GM19463 (cell line): Measurements from ENCODE around the gene NR4A1.

Source experiments
- ATAC-seq: cut with Tn5 transposase; IDR thresholded peaks from one replicate; pipeline ENCODE4 v1.9.1; 2021; ENCODE audit warnings: mild to moderate bottlenecking, moderate library complexity; ENCODE audit not compliant: unreplicated experiment

NR4A1 gene

DNA sequence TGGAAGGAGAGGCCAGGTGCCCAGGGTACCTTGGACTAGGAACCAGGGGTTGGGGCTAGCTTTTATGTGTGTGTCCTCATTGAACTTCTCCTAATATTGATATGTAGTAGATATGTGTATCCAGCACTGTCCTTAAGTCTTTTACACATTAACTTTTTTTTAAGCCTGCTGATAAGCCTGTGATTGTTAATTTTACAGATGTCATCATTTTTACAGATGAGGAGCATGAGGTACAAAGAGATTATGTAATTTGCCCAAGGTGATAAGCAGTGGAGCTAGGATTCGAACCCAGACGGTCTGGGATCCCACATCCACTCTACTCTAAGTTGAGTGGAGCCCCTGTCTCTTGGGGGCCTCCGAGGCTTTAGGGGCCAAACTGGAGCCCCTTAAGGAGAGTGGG, 10.2 kb upstream of the NR4A1 start:
- ATAC-seq: no peak

DNA sequence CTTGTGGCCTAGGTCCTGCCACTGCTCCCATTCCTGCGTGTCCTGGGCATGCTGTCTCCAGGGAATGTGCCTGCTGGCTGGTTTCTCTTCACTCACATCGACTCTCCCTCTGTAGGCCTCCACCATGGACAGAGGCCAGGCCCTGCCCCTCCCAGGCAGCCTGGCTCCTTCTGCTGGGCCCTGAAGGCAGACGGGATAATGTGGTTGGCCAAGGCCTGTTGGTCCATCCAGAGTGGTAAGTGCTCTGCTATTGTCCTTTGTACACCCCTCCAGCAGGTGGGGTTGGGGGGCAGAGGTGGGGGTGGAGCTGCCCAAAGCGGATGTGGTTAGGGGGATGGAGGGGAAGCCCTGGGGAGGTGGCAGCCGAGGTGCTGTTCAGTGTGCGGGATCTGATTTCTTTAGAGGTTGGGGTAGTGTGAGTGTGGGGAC, 9.5 kb upstream of the NR4A1 start:
- ATAC-seq: no peak

DNA sequence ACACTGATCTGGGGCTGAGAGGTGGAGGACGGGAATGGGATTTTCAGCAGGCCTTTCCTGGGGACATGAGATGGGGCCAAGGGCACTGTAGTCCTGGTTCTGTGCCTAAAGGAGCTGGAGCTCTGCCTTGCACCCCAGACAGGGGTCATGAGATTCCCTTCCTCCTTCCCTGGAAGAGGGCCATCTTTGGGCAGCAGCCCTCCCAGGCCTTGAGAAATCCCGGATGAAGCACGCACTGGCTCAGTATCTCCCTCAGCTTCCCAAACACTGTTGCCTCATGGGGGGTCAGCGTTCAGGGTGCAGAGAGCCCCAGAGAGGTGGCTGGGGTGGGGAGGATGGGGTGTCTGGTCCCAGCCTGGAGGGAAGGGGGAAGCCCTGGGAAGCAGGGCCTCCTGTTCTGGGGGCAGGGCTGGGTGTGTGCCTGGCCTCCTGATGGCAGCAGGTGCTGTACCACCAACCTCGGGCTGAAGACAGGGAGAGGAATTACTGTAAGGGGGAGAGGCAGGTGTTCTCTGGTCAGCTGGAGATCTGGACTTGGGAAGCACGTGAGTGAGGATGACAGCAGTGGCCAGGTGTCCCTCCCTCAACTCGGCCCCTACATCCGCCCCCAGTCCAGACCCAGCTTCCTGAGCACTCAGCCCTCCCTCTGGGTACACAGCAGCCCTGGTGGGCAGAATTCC, 8.4 kb upstream of the NR4A1 start:
- ATAC-seq: no peak

DNA sequence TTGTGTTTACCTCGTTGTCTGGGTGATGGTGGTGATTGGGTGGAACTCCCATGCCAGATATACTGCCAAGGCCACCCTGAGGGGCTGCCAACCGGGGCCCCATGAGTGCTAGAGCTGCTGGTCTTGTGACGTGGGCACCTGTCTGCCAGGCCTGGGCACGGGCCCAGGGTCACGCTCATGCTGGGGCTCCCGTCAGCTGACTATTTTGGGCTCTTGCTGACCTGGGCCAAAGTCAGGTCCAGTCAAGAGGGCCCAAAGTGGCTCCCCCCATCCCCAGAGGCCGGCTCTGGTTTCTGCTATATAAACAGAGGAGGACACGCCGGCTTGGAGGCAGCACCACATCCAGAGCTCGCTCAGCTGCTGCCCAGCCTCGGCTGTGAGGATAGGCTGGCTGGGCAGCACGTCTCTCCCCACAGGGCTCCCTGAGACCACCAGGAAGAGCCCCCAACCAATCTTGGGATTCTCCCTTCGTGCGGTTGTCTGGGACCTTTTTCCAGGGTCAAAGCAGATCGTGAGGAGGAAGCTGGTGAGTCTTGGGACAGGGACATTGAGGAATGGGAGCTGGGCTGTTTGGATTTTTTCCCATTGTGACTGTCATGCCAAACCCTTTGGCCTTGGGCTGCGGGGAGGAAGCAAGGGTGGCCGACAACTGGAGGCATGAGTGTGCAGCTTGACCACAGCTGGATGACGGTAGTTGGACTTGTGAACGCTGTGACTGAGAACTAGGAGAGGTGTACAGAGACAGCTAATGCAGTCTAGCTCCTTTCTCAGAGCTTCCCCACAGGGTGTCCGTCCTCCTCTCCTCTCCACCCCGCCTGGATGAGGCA, 7.6 kb upstream of the NR4A1 start:
- no peak for ATAC-seq

DNA sequence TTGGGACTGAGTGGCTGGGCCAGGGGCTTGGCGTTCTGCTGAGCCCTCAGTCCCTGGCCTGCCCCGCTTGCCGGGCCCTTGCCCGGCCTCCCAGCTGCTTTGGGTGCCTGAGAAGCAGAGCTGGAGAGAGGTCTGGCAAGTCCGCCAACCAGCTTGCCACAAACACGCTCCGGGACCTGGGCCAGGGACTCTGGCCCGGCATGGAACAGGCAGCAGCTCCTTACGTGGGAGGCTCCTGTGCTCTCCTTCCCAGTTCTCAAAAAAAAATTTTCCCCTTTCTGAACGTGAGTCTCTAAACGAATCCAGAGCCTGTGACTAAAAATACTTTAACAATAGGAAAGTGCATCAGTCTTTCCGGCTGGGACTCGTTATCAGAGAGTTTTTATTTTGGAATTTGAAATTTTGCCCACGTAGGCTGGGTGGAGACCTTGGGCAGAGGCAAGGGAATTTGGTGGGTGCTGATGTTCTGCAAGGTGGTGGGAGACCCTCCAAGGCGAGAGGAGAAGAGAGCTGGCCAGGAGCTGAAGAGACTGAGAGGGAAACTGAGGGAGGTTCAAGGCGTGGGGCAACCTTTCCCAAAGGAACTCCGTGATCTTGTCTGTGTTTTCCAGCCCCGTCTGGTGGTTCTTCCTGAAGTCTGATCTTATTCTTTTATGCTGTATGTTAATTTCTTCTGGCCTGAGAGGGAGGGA, 6.8 kb upstream of the NR4A1 start:
- no peak for ATAC-seq

DNA sequence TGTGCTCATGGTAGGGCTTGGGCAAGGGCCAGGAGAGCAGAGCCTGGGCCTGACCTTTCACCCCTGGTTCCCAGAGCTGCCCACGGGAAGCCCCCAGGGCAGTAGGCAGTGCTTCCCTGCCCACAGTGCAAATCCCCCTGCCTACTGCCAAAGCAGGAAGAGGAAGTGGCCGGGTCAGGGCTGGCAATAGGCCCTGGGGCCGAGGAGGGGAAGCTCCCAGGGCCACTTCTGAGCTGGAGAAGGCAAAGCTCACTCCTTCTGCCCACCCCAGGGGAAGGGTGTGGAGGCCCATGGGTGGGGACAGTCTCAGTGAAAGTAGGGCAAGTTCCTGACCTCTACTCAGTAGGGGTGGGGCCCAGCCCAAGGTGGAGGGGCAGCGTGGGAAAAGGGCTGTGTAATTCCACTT, 5.4 kb upstream of the NR4A1 start:
- ATAC-seq: no peak

DNA sequence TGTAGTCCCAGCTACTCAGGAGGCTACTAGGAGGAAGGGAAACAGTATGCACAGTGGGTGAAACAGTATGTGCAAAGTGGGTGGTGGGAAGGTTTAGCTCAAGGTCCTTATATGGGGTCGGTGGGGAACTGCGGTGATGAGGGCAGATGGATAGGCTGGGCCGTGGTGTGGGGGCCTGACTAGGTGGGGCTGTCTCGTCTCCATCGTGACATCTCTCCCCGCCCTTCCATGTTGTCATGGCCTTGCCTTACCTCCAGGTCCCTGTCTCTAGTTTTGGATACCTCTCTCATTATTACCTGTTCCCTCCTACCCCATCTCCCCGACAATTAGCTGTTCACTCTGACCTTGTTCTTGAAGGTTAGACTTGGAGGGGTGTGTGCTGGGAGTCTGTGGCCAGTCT, 4.4 kb upstream of the NR4A1 start:
- no peak for ATAC-seq

DNA sequence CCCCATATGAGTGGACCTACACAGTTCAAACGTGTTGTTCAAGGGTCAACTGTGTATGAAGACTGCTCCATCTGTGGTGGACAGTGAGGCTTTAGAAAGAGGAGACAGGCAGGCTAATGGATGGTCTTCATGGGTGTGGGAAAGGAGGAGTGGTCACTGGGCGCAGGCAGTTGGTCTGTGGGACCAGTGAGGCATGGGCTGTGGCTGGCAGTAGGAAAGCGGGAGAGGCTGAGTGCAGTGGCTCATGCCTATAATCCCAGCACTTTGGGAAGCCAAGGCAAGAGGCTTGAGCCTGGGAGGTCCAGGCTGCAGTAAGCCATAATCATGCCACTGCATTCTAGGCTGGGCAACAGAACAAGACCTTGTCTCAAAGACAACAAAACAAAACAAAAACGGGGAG, 2.0 kb upstream of the NR4A1 start:
- no peak for ATAC-seq

DNA sequence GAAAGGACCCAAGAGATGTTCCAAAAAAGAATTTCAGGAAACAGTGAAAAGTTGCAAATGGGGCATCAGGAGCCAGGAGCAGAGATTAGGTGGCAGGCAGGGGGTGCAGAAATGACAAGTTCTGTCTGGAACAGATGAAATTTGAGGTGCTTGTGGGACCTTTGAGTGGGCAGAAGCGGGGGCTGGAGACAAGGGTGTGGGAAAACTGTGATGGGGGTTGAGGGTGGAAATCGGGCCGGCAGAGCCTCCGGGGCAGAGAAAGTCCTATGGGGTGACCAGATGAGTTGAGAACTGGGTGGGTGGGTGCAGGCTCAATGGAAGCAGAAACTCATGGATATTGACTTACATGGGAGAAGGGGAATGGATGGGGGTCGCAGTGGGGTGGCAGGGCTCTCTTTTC, 1.6 kb upstream of the NR4A1 start:
- no peak for ATAC-seq

DNA sequence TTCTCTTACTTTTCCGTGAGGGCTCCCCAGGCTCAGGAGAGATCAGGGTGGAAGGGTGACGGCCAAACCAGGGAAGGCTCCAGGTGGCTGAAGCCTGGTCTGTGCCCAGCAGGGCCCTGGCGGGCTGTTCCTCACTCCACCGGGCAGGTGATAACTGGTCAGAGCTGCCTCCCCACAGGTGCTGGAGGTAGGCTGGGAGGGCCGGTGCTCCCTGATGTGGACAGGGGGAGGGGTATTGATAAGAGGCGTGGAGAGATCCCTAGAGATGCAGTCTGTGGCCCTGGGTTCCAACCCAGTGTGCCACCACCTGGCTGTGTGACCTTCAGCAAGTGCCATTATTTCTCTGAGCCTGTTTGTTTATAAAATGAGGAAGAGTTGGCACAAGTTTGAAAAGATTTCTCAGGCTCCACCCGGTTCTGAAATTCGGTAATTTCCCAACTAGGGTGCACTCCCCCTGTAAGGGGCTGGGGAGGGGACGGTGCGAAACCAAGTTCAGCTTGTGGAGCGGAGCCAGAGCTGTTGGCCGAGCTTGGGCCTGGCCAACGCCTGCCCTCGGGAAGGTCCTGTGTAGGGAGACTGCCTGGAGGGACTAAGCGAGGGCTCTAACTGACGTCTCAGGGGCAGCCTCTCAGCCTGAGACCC, 1.0 kb upstream of the NR4A1 start:
- no peak for ATAC-seq

DNA sequence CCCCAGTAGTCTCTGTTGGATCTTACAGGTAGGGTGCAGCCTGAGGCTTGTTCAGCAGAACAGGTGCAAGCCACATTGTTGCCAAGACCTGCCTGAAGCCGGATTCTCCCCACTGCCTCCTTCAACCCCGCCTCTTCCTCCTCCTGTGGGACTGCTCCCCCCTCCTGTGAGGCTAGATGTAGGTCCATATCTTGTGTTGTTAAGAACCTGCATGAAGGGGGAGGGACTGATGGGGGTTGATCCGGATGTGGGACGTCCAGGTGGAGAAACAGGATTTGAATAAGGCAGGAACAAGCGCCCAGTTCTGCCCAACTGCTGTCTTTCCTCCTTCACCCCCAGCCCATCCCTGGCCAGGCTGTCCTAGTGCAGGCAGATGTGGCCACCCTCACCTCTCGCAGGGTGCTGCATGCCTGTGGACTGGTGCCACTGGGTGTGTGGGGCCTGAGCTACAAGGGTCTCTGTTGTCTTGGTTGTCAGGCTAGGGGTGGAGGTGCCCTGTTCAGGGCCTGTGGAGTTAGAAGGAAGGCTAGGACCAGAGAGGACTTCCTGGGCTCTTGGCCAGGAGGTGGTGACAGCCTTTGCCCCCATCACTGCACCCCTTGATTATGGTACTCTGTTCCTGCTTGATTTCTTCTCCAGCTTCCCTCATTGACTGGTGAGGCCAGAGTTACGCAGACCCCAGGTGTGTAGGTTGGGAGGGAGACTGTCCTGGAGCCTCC, 1.4 kb downstream of the NR4A1 start:
- ATAC-seq: no peak

DNA sequence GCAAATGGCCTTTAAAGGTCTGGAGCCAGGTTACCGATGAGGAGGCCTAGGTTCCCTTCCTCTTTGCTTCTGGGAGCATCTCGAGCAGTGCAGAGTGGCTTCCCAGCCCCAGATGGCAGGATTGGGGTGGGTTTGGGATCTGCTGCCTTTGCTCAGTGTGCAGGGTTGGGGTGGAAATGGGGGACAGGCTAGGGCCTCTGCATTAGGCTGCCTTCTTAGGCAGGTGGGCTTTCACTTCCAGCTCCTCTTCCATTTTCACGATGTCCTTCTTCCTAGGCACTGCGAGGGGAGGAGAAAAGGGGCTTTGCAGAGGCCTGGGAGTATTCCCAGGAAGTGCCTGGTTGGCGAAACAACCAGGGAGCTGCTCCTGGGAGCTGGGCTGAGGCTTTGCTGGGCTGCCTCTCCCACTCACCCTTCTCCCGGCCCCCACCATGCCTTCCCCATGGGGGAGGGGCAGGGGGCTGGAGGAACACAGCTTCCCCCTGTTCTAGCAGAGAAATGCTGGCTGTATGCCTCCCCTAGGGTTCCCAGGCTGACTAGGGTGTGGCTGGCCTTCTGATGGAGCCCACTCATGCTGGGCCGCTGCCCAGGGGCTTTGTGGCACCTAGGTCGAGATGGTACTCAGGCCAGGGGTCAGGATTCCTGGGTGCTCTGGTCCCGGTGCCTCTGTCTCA, 2.4 kb downstream of the NR4A1 start:
- no peak for ATAC-seq

DNA sequence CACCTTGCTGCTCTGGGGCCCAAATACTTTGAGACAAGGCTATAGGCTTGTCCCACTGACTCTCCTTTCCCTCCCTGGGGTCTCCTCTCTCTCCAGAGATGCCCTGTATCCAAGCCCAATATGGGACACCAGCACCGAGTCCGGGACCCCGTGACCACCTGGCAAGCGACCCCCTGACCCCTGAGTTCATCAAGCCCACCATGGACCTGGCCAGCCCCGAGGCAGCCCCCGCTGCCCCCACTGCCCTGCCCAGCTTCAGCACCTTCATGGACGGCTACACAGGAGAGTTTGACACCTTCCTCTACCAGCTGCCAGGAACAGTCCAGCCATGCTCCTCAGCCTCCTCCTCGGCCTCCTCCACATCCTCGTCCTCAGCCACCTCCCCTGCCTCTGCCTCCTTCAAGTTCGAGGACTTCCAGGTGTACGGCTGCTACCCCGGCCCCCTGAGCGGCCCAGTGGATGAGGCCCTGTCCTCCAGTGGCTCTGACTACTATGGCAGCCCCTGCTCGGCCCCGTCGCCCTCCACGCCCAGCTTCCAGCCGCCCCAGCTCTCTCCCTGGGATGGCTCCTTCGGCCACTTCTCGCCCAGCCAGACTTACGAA, 3.1 kb downstream of the NR4A1 start:
- no peak for ATAC-seq

DNA sequence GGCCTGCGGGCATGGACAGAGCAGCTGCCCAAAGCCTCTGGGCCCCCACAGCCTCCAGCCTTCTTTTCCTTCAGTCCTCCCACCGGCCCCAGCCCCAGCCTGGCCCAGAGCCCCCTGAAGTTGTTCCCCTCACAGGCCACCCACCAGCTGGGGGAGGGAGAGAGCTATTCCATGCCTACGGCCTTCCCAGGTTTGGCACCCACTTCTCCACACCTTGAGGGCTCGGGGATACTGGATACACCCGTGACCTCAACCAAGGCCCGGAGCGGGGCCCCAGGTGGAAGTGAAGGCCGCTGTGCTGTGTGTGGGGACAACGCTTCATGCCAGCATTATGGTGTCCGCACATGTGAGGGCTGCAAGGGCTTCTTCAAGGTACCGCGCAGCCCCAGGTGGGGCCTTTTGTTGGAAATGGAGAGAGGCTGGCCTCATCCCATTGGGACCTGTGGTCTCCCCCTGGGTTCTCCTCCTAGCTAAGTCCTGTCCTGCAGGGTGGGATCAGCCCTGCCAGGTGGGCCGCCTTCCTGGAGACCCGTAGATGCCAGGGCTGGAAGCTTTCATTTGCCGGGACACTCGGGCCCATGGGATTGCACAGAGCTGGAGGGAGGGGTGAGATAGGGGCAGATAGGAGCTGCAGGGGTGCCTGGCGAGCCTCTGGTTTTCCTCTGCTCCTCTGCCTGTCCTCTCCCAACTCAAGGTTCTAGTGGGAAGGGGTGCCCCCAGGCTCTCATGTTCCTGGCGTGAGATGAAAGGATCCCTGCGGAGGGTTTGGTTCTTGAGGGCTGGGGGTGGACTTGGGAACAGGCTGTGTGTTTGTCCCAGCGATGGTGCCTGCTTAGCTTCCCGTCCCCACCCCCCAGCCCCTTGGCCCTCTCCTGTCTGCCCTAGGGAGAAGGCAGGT, 3.8 kb downstream of the NR4A1 start:
- ATAC-seq: no peak

DNA sequence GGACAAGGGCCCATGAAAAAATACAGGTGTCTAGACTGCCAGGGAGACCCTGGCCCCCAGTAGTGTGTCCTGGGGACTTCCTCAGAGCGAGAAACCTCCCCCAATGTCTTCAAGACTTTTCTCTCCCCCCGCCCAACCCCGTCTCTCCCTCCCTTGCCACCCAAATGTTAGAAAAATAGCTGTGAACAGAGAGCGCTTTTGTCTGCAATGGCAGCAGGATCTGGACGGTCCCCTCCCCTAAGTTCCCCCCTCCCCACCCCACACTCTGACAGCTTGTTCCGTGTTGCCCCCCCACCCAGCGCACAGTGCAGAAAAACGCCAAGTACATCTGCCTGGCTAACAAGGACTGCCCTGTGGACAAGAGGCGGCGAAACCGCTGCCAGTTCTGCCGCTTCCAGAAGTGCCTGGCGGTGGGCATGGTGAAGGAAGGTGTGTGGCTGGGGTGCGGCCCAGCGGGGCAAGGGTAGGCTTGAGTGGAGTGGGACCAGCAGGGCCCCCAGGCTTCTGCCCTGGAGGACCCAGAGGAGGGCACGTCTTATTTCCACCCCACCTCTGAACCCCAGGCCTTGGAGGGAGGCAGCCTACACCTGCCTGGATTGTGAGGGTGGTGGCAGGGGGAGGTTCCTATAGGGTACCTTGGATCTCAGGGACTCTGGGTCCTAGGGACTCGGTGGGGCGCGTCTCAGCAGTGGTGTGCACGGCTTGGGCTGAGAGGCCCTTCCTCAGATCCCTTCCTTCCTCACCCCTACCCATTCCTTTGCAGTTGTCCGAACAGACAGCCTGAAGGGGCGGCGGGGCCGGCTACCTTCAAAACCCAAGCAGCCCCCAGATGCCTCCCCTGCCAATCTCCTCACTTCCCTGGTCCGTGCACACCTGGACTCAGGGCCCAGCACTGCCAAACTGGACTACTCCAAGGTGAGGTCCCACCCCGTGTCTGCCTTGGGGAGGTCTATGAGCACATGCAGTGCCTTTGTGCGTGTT, 4.8 kb downstream of the NR4A1 start:
- no peak for ATAC-seq

DNA sequence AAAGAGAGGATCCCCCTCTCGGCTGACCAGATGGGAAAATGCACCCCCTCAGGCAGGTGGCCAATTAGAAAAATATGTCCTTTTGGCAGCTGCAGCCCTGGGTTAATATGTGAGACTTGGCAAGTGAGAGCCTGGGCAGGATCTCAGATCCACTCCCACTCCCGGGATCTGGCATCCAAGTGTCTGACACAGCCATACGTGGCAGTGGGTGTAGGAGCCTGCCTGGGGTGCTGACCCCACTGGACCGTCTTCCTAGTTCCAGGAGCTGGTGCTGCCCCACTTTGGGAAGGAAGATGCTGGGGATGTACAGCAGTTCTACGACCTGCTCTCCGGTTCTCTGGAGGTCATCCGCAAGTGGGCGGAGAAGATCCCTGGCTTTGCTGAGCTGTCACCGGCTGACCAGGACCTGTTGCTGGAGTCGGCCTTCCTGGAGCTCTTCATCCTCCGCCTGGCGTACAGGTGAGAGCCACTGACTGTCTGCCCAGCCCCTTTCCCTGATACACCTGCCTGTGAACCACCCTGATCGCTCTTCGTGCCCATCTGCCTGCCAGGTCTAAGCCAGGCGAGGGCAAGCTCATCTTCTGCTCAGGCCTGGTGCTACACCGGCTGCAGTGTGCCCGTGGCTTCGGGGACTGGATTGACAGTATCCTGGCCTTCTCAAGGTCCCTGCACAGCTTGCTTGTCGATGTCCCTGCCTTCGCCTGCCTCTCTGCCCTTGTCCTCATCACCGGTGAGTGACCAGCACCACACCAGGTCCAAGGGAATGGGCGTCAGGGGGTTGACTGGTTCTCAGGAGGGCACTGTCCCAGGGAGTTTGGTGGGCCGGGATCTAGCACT, 5.8 kb downstream of the NR4A1 start:
- ATAC-seq: no peak
